Measurements from ENCODE around the gene MORF4L1. TPM values are rescaled to one million over a fixed set of nuclear protein-coding genes. Genes with fewer than 3 reads are reported as not detected.

The MORF4L1 gene
- total RNA-seq, 1 experiment from 2014 or later, result 503 TPM

GRCh38 chr15:78837131-78837530 lies 35.6 kb upstream of the MORF4L1 start:
- Mint-ChIP-seq H3K4me1 (0 out of 2 replicates have a peak, but pooled peaks cover 10% of the 10 kb centered on the region), H3K4me3 (no peak overlapping the region), H3K9me3 (no peaks in the 10 kb centered on the region), H3K27ac (no peak overlapping the region), H3K36me3 (no peaks in the 10 kb centered on the region), H3K27me3 (ENCODE audit: low read depth) (peaks cover 3% of the 10 kb centered on the region; the same call in 1 of the 2 replicates)
- no peak for TF ChIP-seq CREB1 (CRISPR knock-in tag; IDR thresholded peaks at IDR 0.05)
- TF ChIP-seq FOXJ3 (CRISPR knock-in tag; IDR thresholded peaks at IDR 0.05; ENCODE audit: borderline replicate concordance), result no peak
- TF ChIP-seq CDX4 (CRISPR knock-in tag; IDR thresholded peaks at IDR 0.05; ENCODE audit: borderline replicate concordance), result no peak
- TF ChIP-seq ZNF423 (CRISPR knock-in tag; IDR thresholded peaks at IDR 0.05), result no peak
- TF ChIP-seq ZNF512 (CRISPR knock-in tag; IDR thresholded peaks at IDR 0.05; ENCODE audit: borderline replicate concordance), result no peak
- no peak for TF ChIP-seq ETV6 (CRISPR knock-in tag; IDR thresholded peaks at IDR 0.05)
- no peak for TF ChIP-seq IRF2 (CRISPR knock-in tag; IDR thresholded peaks at IDR 0.05; ENCODE audit: borderline replicate concordance, low read depth)
- TF ChIP-seq ATF1 (CRISPR knock-in tag; IDR thresholded peaks at IDR 0.05), result no peak
- no peak for TF ChIP-seq ZNF232 (CRISPR knock-in tag; IDR thresholded peaks at IDR 0.05)
- TF ChIP-seq E2F4 (CRISPR knock-in tag; IDR thresholded peaks at IDR 0.05; ENCODE audit: borderline replicate concordance, low read depth), result no peak
- no peak for TF ChIP-seq NR2C2 (CRISPR knock-in tag; IDR thresholded peaks at IDR 0.05)
- TF ChIP-seq ZMAT4 (CRISPR knock-in tag; IDR thresholded peaks at IDR 0.05), result no peak
- no peak for TF ChIP-seq ZBTB43 (CRISPR knock-in tag; IDR thresholded peaks at IDR 0.05)
- TF ChIP-seq ZBTB21 (CRISPR knock-in tag; IDR thresholded peaks at IDR 0.05; ENCODE audit: borderline replicate concordance), result no peak
- no peak for TF ChIP-seq MAX (CRISPR knock-in tag; IDR thresholded peaks at IDR 0.05)
- no peak for TF ChIP-seq ZNF219 (CRISPR knock-in tag; IDR thresholded peaks at IDR 0.05; ENCODE audit: borderline replicate concordance)
- no peak for TF ChIP-seq AR (CRISPR knock-in tag; IDR thresholded peaks at IDR 0.05)
- ChIA-PET CTCF (interaction anchor here (1.0 to 3.6 kb wide), 5 partner anchors 8 to 170 kb away, joined by 3 to 25 read pairs (median 6); partner anchors contain the start of gene ADAMTS7), POLR2A (no interaction called here)
- ATAC-seq (no peak), DNase-seq (ENCODE audit: low spot score) (no peak)

GRCh38 chr15:78837543-78837942 lies 35.1 kb upstream of the MORF4L1 start:
- ChIA-PET CTCF (interaction anchor here (0.6 to 3.6 kb wide), 7 partner anchors 9 to 170 kb away, joined by 3 to 25 read pairs (median 6); partner anchors contain the start of genes ADAMTS7 and MORF4L1), POLR2A (no interaction called here)
- H3K36me3 Mint-ChIP-seq, result no peaks in the 10 kb centered on the region
- H3K9me3 Mint-ChIP-seq, result no peaks in the 10 kb centered on the region
- ATAC-seq (peak; percentile 94), DNase-seq (ENCODE audit: low spot score) (peak; percentile 33)
- H3K4me1 Mint-ChIP-seq, result 0 out of 2 replicates have a peak, but pooled peaks cover 10% of the 10 kb centered on the region
- H3K27me3 Mint-ChIP-seq (ENCODE audit: low read depth), result peaks cover 3% of the 10 kb centered on the region; the same call in 1 of the 2 replicates
- no peak overlapping the region for H3K4me3 Mint-ChIP-seq
- no peak overlapping the region for H3K27ac Mint-ChIP-seq
- no peak for TF ChIP-seq ZMAT4 (CRISPR knock-in tag; IDR thresholded peaks at IDR 0.05)
- no peak for TF ChIP-seq TP53 (CRISPR knock-in tag; IDR thresholded peaks at IDR 0.05)
- no peak for TF ChIP-seq NR1H2 (CRISPR knock-in tag; IDR thresholded peaks at IDR 0.05)
- TF ChIP-seq ZNF317 (CRISPR knock-in tag; IDR thresholded peaks at IDR 0.05; ENCODE audit: borderline replicate concordance, low read depth), result no peak
- no peak for TF ChIP-seq NFYB (CRISPR knock-in tag; conservative IDR thresholded peaks at IDR 0.05; ENCODE audit: low read depth)
- no peak for TF ChIP-seq GABPB1 (CRISPR knock-in tag; IDR thresholded peaks at IDR 0.05)
- no peak for TF ChIP-seq CTCF (IDR thresholded peaks at IDR 0.05)
- TF ChIP-seq ZNF671 (CRISPR knock-in tag; IDR thresholded peaks at IDR 0.05), result no peak
- no peak for TF ChIP-seq ATF1 (CRISPR knock-in tag; IDR thresholded peaks at IDR 0.05)
